GM04504 (cell line): Measurements from ENCODE around the gene PARVG.
"Not testable (repeated sequence)": the region's sequence is repeated elsewhere in the genome, so short reads cannot be mapped to it uniquely, and the experiment has no call there.

Experiments
- DNase-seq: peaks from one replicate; pipeline ENCODE4 v3.0.0-alpha.2; 2012; ENCODE audit warnings: low read depth

The PARVG gene

DNA sequence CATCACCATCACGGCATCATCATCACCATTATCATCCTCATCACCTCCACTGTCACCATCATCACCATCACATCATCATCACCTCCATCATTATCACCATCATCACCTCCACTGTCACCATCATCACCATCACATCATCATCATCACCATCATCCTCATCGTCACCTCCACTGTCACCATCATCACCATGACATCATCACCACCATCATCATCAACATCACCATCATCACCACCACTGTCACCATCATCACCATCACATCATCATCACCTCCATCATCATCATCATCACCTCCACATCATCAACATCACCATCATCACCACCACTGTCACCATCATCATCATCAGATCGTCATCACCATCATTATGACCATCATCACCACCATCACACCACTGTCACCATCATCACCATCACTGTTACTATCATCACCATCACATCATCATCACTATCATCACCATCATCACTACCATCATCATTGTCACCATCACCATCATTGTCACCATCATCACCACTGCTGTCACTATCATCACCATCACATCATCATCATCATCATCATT, 32.8 kb downstream of the PARVG start:
- no peak for DNase-seq

DNA sequence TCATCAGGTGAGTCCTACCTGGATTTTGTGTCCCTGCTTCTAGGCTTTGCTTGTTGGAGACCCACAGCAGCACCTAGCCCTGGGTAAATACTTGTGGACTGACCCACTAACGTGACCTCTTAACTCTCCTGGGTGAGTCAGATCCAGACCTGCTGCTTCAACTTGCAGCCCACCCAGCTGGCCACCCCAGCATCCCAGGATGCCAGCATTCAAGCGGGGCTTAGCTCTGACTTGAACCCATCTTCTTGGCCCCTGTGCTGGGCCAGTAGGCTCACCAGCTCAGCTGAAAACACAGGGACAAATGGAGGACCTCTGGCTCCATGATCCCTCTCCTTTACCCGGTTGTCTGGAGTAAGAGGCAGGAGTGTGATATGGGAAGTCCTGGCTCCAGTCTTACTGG, 33.5 kb downstream of the PARVG start:
- DNase-seq, result no peak

DNA sequence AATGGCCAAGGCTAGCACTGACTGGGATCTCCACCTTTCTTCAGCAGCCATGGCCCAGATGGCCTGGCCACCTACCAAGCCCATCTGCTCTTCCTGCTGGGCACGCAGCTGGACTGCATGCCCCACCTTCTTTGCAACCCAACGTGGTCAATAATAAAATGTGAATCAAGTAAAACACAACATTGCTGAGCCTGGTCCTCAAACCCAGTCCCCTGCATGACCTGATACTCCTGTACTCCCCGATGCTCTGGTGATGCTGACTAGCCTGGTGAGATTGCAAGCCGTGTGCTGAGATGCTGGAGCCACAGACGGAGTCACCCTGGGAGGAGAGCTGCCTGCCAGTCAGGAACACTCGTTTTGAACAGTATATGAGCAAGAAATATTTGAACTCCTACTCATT, 34.0 kb downstream of the PARVG start:
- DNase-seq, result no peak

DNA sequence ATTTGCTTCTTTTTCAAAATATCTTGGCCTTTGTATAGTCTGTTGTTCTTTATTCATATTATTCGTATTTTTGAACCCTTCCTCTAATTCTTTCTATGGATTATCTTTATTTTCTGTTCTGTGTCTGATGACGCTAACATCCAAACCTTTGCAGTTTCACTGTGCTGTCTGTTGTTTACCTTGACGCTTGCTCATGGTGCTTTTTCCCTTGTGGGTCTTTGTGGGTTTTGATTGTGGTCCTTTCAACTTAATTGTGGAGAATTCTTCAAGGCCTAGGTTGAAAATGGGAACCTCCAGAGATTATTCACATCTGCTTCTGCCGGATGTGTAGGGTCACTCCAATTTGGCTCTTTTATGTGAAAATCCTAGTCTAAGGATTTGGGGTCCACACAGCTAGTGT, 34.6 kb downstream of the PARVG start:
- DNase-seq, result no peak

DNA sequence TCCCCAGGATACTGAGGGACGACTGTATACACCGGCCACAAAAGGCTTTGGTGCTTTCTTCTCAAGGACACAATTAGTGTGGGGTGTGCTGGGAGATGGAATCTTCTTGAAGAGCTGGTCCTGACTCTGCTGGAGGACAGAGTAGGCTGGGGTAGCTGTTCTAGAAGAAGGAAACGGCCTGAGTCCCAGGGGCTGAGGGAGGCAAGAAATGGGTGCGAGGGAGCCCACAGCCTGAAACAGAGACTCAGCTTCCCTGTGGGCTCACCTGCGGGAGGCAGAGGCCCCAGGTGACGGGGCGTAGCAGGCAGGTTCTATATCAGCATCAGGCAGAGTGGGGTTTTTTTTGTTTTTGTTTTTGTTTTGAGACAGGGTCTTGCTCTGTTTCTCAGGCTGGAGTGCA, 36.6 kb downstream of the PARVG start:
- DNase-seq, result no peak

DNA sequence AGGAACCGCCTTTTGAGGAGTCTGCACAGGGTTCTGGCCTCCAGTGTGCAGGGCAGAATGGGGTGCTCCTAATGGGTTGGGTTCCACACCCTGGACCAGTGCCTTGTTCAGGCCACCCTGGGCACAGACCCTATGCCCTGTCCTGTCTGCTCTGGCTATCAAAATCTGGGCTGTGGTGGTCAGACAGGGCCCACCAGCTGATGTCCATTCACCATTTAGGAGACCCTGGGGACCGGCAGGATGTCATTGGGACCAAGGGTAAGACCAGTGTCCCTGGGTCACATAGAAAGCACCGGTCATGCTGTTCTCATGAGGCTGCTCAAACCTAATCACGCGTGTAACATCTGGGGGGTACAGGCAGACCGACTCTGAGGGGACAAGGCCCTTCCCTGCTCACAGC, 37.3 kb downstream of the PARVG start:
- no peak for DNase-seq

DNA sequence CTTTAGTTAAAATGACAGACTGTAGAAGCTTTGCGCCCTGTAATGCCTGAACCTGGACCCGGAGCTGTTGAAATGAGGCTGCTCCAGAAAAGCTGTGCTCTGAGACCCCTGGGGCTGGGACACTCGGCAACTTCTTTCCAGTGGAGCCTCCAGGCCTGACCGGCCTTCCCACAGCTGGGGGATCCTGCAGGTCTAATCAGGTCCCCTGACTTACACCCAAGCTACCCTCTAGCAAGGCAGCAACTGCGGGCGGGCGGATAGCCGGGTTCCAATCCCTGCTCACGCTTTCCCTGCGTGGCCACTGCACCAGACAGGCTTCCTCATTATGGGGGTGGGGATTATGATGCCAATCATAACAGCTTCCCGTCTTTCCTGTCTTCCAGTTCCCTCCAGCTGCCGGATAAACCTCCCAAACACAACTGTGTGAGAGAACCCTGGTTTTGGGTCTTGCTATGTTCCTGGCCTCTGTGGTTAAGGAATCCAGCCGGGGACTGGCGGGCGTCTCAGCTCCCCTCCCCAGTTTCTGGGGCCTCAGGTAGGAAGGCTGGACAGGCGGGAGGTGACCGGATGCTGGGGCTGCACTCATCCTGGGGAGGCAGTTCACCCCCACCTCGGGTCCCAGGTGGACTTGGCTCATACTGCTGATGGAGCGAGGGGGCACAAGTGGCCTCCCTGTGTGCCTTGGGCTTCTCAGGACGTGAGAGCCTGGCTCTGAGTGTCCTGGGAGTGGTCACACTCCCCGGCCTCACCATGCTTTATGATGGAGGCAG, 38.6 kb downstream of the PARVG start:
- DNase-seq, result no peak

DNA sequence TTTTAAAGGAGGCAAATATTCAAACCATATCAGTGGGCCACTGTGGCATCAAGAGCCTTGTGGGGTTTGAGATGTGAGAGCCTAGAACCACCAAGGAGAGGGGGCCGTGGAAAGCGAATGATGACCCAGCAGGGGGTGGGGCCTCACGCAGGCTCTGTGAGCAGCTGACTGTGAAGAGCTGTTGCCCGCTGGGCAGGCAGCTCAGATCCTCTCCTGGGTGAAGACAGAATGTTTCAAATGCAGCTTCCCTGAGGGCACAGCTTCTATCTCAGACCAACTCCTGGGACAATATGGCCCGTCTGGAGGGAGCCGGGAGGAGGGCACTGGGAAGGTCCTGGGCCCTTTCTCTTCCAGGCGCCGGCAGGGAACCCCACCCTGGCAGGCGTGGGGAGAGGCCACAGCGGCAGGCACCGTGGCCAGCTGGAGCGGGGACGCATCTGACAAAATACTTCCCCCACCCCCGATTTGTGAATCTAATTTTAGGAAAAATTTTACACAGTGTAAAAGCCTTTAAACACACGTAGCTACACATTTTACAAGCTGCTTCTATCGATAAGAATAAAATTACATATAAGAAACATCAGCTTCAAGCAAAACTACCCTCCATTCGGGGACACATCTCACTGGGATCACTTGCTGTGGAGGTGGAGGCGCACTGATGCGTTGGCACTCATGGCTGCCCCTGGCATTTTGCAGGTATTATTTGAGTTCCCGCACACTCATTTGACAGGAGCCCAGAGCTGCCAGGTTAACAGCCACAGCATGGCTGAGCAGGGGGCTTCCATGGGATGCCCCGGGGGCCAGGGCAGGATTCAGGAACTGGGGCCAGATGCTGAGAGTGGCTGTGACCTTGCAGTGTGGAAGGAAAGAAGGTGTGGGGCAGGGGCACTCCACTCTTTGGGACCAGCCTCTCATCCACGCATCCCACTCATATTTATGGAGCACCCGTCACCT, 40.3 kb downstream of the PARVG start:
- DNase-seq, result no peak

DNA sequence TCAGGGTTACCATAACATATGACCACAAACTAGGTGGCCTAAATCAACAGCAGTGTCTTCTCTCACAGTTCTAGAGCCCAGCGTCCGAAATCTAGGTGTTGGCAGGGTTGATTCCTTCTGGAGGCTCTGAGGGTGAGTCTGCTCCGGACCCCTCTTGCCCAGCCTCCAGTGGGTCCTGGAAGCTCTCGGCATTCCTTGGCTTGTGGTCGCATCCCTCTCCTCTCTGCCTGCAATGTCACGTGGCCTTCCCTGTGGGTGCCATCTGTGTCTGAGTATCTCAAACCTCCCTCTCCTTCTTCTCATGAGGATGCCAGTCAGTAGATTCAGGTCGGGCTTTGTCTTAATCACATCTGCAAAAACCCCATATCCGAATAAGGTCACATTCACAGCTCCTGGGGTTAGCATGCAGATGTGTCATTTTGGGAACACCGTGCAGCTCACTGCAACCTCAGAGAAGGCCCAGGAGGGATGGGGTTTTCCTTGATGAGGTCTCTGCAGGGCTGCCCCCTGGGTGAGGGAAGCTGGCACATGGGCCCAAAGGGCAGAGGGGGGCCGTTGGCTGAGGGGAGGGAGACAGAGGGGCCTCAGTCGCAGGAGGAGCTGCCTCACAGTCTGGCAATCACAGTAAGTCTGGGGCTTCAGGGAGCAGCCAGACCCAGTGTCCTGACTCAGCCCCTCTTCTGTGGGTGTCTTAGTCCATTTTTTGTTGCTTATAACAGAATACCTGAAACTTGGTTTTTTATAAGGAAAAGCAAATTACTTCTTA, 41.2 kb downstream of the PARVG start:
- DNase-seq, result no peak

DNA sequence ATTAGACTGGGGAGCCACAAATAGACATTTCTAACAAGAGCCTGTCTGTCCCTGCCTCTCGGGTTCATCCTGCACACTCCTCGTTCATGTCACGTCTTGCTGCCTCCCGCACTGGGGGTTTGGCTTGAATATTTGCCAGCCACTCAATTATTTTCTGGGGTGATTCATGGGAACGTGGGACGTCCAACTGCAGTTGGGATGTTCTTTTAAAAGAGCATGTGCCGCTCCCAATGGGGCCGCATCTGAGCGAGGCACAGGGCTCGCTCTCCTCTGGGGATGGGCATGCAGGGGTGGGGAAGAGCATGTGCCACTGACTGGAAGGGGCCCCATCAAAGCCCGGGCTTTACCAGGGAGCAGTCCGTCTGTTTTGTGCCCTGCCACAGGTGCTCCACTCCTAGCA, 43.4 kb downstream of the PARVG start:
- no peak for DNase-seq

DNA sequence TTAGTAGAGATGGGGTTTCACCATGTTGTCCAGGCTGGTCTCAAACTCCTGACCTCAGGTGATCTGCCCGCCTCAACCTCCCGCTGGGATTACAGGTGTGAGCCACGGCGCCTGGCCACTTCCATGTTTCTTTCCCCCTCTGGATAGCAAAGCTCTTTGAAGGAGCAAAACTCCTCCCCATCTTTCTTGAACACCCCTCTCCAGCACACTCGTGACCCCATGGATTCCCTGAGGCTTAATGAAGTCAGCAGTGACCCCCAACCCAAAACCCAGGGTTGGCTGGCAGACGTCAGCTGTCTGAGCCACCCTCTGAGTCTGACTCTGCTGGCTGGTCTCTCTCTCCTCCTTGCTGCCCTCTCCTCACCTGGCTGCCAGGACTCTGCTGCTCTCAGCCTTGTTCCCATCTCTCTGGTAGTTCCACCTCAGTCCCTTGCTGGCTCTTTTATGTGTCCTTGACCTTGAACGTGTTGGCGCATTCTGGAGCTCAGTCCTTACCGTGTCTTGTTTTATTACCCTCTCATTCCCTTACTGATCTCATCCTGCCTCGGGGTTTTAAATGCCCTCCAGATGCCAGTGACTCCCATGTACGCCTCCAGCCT, 44.5 kb downstream of the PARVG start:
- DNase-seq, result no peak

DNA sequence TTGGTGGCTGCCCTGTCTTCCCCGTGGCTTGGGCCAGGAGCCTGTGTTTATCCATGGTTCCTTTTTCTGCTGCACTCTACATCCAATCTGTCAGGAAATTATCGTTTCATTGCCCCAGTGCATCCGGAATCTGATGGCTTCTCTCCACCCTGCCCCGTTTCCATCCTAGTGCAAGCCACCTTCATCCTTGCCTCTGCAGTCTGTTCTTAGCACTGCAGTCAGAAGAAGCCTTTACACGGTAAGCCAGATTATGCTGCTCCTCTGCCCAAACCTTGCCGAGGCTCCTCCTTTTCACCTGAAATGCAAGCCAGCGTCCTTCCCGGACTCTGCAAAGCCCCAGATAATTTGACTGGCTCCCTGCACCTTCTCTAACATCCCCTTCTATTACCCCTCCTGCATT, 45.1 kb downstream of the PARVG start:
- DNase-seq, result no peak

DNA sequence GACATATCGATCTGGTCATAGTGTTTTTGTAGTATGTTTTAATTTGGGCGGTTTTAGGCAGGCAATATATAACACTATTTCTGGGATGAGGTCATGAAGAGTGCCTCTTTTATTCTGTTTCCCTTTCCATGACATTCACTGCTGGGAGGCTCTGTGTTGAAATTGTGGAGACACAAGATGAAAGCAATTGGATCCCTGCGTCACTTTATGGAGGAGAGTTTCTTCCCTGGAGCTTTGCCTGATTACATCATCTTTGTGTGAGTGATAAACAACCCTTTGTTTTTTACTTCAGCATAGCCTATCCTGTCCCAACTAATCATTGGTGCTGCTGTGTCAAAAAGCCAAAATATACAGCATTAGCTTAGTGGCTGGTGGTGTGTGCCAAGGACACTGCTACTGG, 48.6 kb downstream of the PARVG start:
- DNase-seq, result no peak

DNA sequence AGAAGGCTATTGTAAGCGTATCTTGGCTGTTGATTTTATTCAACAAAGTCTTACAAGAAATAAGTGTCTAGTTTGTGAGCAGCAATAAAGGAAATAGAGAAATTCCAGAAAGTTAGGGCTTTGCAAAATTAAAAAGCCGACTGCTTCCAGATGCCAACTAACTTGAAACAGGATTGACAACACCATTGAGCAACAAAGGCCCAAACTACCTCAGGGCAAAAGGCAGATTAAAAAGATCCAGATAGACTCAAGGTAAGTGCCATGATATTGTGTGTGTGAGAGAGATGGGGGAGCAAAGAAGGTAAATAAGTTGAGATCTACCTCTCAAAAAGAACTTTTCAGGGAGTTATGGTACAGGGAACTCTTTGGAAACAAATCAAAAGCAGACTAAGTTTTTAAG, 49.1 kb downstream of the PARVG start:
- DNase-seq, result no peak

DNA sequence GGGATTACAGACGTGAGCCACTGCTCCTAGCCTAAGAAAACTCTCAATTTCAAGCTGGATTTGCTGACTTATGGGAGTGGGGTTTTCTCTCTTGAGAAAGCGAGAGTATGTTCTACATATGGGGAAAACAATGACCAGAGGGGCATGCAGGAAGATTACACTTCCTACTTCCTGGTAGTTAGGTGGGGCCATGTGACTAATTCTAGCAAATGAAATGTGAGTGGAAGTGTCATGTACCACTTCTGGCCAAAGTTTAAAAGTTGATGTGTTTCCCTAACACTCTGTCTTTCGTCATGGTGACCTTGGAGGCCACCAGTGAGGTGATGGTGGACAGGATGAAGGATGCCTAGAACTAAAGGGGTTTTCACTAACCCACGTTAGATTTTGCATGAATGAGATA, 50.5 kb downstream of the PARVG start:
- DNase-seq, result no peak

DNA sequence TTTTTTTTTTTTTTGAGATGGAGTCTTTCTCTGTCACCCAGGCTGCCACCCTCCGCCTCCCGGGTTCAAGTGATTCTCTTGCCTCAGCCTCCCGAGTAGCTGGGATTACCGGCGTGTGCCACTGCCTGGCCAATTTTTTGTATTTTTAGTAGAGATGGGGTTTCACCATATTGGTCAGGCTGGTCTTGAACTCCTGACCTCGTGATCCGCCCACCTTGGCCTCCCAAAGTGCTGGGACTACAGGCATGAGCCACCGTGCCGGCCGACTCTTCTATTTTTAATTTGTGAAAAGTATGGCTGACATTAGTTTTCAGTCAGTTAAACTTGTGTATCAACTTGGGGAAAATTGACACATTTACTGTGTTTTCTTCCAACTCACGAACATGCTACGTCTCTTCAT, 53.6 kb downstream of the PARVG start:
- not testable (repeated sequence) for DNase-seq

DNA sequence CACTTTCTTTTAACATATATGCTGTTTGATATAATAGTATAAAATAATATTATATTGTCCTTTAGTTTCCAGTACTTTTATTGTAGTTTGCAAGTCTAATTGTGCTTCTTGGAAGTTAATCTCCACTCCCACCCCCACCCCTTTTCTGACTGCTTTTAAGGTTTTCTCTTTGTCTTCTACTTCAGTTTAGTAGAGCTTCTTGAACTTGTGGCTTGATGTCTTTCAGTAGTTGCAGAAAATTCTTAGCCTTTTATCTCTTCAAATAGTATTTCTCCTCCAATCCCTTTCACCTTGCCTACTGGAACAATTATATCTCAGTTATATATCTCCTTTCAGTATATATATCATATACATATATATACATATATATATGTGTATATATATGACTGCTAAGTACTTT, 56.6 kb downstream of the PARVG start:
- no peak for DNase-seq

DNA sequence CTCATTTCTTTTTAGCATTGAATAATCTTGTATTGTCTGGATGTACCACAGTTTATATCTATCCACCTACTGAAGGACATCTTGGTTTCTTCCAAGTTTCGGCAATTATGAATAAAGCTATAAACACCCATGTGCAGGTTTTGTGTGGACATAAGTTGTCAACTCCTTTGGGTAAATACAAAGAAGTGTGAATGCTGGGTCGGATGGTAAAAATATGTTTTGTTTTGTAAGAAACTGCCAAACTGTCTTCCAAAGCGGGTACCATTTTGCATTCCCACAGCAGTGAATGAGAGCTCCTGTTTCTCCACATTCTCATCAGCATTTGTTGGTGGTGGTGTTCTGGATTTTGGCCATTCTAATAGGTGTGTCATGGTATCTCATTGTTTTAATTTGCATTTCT, 60.4 kb downstream of the PARVG start:
- DNase-seq, result not testable (repeated sequence)

DNA sequence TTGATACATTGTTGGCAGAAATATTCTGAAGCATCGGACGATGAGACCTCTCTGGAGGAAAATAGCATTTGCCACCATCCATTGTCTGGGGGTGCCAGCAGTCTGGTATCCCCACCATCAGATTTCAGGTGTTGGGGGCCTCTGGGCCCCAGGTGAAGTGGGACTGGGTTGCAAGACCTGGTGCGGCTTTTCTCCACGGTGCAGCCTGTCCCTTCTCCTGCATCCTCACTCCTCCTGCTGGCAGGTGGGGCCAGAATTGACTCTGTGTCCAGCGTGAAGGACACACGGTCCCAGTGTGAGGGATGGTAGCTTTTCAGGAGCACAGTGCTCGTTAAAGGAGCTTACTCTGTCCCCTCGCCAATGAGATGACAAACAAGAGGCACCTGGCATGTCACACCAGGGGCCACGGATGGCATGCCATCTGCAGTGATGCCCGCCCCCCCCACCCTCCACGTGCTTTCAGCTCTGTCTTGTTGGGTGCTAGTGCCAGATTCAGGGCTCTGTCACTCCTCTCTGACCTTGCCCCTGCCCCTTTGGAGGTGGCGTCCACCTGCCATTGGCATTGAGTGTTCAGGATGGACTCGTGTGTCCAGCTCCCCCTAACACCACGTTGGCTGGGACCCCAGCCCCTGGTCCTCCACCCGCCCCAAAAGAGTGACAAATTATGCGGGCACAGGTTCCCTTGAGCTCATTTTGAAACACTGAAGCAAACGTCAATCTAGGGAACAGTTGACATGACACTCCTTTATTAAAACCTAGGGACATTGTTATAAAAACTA, 62.4 kb downstream of the PARVG start:
- DNase-seq, result no peak

DNA sequence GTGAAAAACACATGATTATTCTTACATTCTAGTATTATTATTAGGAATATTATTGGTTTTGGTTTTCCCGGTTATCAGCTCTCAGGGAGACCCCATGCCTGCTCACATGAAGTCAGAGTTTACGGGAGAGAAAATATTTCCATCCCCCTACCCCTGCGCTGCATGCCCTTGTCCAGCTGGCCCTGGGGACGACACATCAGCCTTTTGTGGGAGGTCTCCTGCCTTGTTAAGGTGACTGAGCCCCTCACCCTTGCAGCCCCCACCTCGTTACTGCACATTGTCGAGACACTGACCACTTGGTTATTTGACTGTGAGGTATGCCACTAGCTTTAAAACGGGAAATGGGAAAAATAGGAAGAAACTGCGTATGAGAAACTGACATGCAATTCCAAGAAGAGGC, 63.0 kb downstream of the PARVG start:
- DNase-seq, result no peak

DNA sequence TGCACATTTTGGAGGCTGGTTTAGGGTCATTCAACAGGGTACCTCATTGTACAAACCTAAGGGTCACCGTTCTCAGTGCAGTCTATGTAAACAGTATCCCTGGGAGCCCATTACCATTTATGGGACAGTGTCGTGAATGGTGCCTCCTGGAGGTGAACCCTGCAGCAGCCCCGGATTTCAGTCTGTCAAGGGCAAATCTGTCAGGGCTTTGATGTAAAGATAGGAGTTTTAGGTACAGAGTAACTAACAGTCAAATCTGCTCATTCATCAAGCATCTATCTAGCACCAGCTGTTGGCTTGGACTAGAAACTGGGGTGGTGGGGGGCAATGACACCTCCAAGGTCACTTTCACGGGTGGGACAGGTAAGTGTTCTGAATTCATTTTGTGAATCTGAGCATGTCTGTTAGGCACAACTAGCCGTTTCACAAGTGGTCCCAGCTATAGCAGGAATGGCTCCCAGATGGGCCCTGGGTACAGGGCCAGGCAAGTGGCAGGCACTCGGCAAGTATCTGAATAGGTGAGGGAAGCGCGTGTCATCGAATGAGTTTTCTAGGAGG, 63.6 kb downstream of the PARVG start:
- DNase-seq, result no peak
